Liver (tissue), 9 donors: Measurements from ENCODE around the gene ADAMTS5. TPM values are rescaled to one million over a fixed set of nuclear protein-coding genes. Genes with fewer than 3 reads are reported as not detected.

Experiments
- DNase-seq: peaks from one replicate; pipeline ENCODE4 v3.0.0-alpha.2; 2017; ENCODE audit warnings: low spot score
- H3K27ac ChIP-seq, 2 donors: one replicate each; pipeline ENCODE4 v1.7.0; 2013; ENCODE audit warnings: inconsistent platforms in 2 of 2, low read length in 2 of 2, control low read depth in 1 of 2, low read depth in 1 of 2, mild to moderate bottlenecking in 1 of 2
- H3K27me3 ChIP-seq, 4 donors: one replicate each; pipeline versions ENCODE4 v1.6.1 to v1.7.0; 2013; ENCODE audit warnings: low read length in 3 of 4, inconsistent platforms in 1 of 4, mild to moderate bottlenecking in 1 of 4, moderate library complexity in 1 of 4; ENCODE audit not compliant: control insufficient read depth in 4 of 4, insufficient read depth in 4 of 4
- H3K36me3 ChIP-seq, 4 donors: one replicate each; pipeline versions ENCODE4 v1.6.1 to v1.7.0; 2013; ENCODE audit warnings: low read length in 3 of 4, mild to moderate bottlenecking in 3 of 4, low read depth in 1 of 4, moderate library complexity in 1 of 4; ENCODE audit not compliant: control insufficient read depth in 4 of 4, insufficient read depth in 3 of 4
- H3K4me1 ChIP-seq, 4 donors: one replicate each; pipeline versions ENCODE4 v1.6.1 to v1.7.0; 2013; ENCODE audit warnings: low read length in 3 of 4, mild to moderate bottlenecking in 3 of 4, moderate library complexity in 1 of 4; ENCODE audit not compliant: control insufficient read depth in 4 of 4, insufficient read depth in 4 of 4
- H3K4me3 ChIP-seq, 3 donors: one replicate each; pipeline versions ENCODE4 v1.6.1 to v1.7.0; 2013; ENCODE audit warnings: low read length in 3 of 3, control low read depth in 1 of 3, low read depth in 1 of 3, mild to moderate bottlenecking in 1 of 3
- H3K9ac ChIP-seq, 2 donors: one replicate each; pipeline ENCODE4 v1.7.0; 2013; ENCODE audit warnings: low read length in 2 of 2, mild to moderate bottlenecking in 2 of 2, moderate library complexity in 2 of 2, control low read depth in 1 of 2, low read depth in 1 of 2
- H3K9me3 ChIP-seq, 4 donors: one replicate each; pipeline versions ENCODE4 v1.6.1 to v1.7.0; 2013; ENCODE audit warnings: low read length in 3 of 4; ENCODE audit not compliant: control insufficient read depth in 4 of 4
- EGR1 ChIP-seq, 2 donors: IDR thresholded peaks; 2 replicates each; pipeline ENCODE4 v1.6.1; 2016 to 2018; ENCODE audit warnings: antibody characterized with exemption in 2 of 2, low read depth in 2 of 2
- FOXA1 ChIP-seq: IDR thresholded peaks from 2 replicates; pipeline ENCODE4 v1.6.1; 2016; ENCODE audit warnings: antibody characterized with exemption
- FOXA2 ChIP-seq: IDR thresholded peaks from 2 replicates; pipeline ENCODE4 v1.6.1; 2016; ENCODE audit warnings: antibody characterized with exemption
- GABPA ChIP-seq, 2 donors: IDR thresholded peaks in 1 of 2; conservative IDR thresholded peaks in 1 of 2; 2 replicates each; pipeline ENCODE4 v1.6.1; 2016; ENCODE audit warnings: antibody characterized with exemption in 2 of 2, mild to moderate bottlenecking in 1 of 2, moderate library complexity in 1 of 2
- HNF4A ChIP-seq, 2 donors: conservative IDR thresholded peaks; 2 replicates each; pipeline ENCODE4 v1.6.1; 2016; ENCODE audit warnings: antibody characterized with exemption in 2 of 2, mild to moderate bottlenecking in 2 of 2
- HNF4G ChIP-seq: IDR thresholded peaks from 2 replicates; pipeline ENCODE4 v1.6.1; 2016; ENCODE audit warnings: antibody characterized with exemption
- JUND ChIP-seq, 2 donors: IDR thresholded peaks; 2 replicates each; pipeline ENCODE4 v1.6.1; 2016; ENCODE audit warnings: antibody characterized with exemption in 2 of 2
- NR2F2 ChIP-seq: IDR thresholded peaks from 2 replicates; pipeline ENCODE4 v1.6.1; 2016; ENCODE audit warnings: antibody characterized with exemption
- RAD21 ChIP-seq, 2 donors: IDR thresholded peaks; 2 replicates each; pipeline ENCODE4 v1.6.1; 2016; ENCODE audit warnings: antibody characterized with exemption in 2 of 2, mild to moderate bottlenecking in 2 of 2
- RXRA ChIP-seq, 2 donors: IDR thresholded peaks; 2 replicates each; pipeline ENCODE4 v1.6.1; 2017 to 2018; ENCODE audit warnings: antibody characterized with exemption in 2 of 2, mild to moderate bottlenecking in 1 of 2
- SP1 ChIP-seq: IDR thresholded peaks from 2 replicates; pipeline ENCODE4 v1.6.1; 2018; ENCODE audit warnings: antibody characterized with exemption, mild to moderate bottlenecking
- TAF1 ChIP-seq: conservative IDR thresholded peaks from 2 replicates; pipeline ENCODE4 v1.6.1; 2016; ENCODE audit warnings: antibody characterized with exemption, mild to moderate bottlenecking
- YY1 ChIP-seq: IDR thresholded peaks from 2 replicates; pipeline ENCODE4 v1.6.1; 2016; ENCODE audit warnings: antibody characterized with exemption, mild to moderate bottlenecking
- WGBS: extraction: QIAGEN DNeasy Blood & Tissue Kit; methylation state at CpG from one replicate; pipeline ENCODE4 v1.1.7; 2013; 5-methylcytosine and 5-hydroxymethylcytosine counted together
- polyA plus RNA-seq, 2 donors: library from polyadenylated mRNA; stranded (reverse) in 1 of 2; unstranded in 1 of 2; fragments of 200-250 nt in 1 of 2; fragments of >200 nt in 1 of 2; fragmentation: Nextera tagmentation in 1 of 2; extraction: Ambion mirVana in 1 of 2; gene quantifications; one replicate each; pipeline versions ENCODE4 v1.2.1 to v1.2.3, GENCODE V29; 2013 to 2015
- total RNA-seq, 2 donors: library from RNA; depleted of rRNA; stranded (reverse); fragments of >200 nt; gene quantifications; one replicate each; pipeline ENCODE4 v1.2.3, GENCODE V29; 2014
- TF ChIP-seq, protein P1 (sequence below): IDR thresholded peaks from 2 replicates; pipeline ENCODE4 v1.6.1; 2016; ENCODE audit warnings: antibody characterized with exemption
- TF ChIP-seq, protein P2 (sequence below): fragments of 150-350 bp; IDR thresholded peaks from 2 replicates; pipeline ENCODE4 v1.5.1; 2017; ENCODE audit warnings: improper control_type of control experiment, low read depth, low read length; ENCODE audit not compliant: missing input control
- TF ChIP-seq, protein P3 (sequence below): IDR thresholded peaks from 2 replicates; pipeline ENCODE4 v1.6.1; 2016; ENCODE audit warnings: antibody characterized with exemption
- TF ChIP-seq, protein P4 (sequence below): IDR thresholded peaks from 2 replicates; pipeline ENCODE4 v1.6.1; 2016; ENCODE audit warnings: antibody characterized with exemption, mild to moderate bottlenecking
- TF ChIP-seq, protein P5 (sequence below): IDR thresholded peaks from 2 replicates; pipeline ENCODE4 v1.6.1; 2016; ENCODE audit warnings: antibody characterized with exemption
- donor health status: healthy.
- donor health status: healthy.
- donor health status: healthy.
- donor health status: healthy.
- donor health status: healthy.

The ADAMTS5 gene
- total and polyA plus RNA-seq, 4 donors: 0.43 to 2.5 (median 0.70) TPM

DNA sequence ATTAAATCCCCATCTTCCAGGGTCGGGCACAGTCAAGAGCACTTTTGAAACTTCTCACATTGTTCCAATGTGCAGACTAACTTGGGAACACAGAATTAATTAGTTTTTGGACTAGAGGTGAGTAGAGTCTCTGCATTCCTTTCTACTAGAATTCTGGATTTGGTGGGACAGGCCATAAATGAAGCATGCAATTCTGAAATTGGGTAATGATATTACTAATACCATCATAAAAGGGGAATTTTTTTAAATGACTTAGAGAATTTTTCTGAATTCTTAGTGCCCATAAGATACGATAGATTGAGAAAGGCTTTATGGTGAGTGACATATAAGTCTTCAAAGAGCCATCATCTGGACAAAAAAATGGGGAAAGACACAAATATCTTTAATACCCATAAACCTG lies 41.8 kb downstream of the ADAMTS5 start:
- H3K36me3 ChIP-seq: no peaks in the 10 kb centered on the region
- no peak overlapping the region for H3K4me3 ChIP-seq
- H3K4me1 ChIP-seq: peaks cover 0 to 2% (median under 1%) of the 10 kb centered on the region in 4 donors
- no peaks in the 10 kb centered on the region for H3K9me3 ChIP-seq
- TF ChIP-seq HNF4G (no peak), EGR1 (IDR thresholded peaks at IDR 0.05; ENCODE audit: low read depth in 2 of 2) (no peak)
- TF ChIP-seq, protein P1, sequence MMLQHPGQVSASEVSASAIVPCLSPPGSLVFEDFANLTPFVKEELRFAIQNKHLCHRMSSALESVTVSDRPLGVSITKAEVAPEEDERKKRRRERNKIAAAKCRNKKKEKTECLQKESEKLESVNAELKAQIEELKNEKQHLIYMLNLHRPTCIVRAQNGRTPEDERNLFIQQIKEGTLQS: no peak
- DNase-seq: no peak
- no peak overlapping the region for H3K27ac ChIP-seq
- no peak overlapping the region for H3K9ac ChIP-seq
- H3K27me3 ChIP-seq: no peaks in the 10 kb centered on the region
- WGBS: 92% methylated on average over 2 of the region's 2 CpGs

DNA sequence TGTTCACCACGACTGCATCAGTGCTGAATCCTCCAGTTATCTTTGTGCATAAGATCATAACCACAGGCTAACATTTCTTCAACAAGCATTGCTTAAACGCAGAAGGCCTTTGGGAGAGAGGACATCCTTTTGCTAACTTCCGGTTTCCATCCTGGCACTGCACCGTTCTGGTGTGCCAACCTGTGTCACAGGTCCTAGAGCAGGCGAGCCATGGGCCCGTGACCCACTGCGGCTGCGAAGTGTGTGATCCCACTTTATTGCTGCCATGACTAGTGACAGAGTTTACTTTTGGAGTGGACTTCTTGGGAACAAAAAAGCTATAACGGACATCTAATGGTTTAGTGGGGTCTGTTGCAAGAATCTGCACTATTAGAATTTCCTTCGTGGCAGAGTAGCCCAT lies 42.9 kb downstream of the ADAMTS5 start:
- Histone ChIP-seq H3K27me3 (no peaks in the 10 kb centered on the region), H3K4me1 (peaks cover 1 to 12% (median 6%) of the 10 kb centered on the region in 4 donors), H3K36me3 (no peaks in the 10 kb centered on the region), H3K9ac (no peak overlapping the region), H3K27ac (no peak overlapping the region), H3K9me3 (no peaks in the 10 kb centered on the region), H3K4me3 (no peak overlapping the region)
- no peak for TF ChIP-seq HNF4A (conservative IDR thresholded peaks at IDR 0.05)
- no peak for TF ChIP-seq TAF1
- TF ChIP-seq, protein P1: no peak
- no peak for TF ChIP-seq RXRA (IDR thresholded peaks at IDR 0.05)
- no peak for TF ChIP-seq GABPA (IDR thresholded peaks at IDR 0.05 in 1 of 2, conservative IDR thresholded peaks at IDR 0.05 in 1 of 2)
- TF ChIP-seq, protein P2, sequence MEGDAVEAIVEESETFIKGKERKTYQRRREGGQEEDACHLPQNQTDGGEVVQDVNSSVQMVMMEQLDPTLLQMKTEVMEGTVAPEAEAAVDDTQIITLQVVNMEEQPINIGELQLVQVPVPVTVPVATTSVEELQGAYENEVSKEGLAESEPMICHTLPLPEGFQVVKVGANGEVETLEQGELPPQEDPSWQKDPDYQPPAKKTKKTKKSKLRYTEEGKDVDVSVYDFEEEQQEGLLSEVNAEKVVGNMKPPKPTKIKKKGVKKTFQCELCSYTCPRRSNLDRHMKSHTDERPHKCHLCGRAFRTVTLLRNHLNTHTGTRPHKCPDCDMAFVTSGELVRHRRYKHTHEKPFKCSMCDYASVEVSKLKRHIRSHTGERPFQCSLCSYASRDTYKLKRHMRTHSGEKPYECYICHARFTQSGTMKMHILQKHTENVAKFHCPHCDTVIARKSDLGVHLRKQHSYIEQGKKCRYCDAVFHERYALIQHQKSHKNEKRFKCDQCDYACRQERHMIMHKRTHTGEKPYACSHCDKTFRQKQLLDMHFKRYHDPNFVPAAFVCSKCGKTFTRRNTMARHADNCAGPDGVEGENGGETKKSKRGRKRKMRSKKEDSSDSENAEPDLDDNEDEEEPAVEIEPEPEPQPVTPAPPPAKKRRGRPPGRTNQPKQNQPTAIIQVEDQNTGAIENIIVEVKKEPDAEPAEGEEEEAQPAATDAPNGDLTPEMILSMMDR: no peak
- TF ChIP-seq EGR1 (IDR thresholded peaks at IDR 0.05; ENCODE audit: low read depth in 2 of 2): no peak
- no peak for TF ChIP-seq RAD21 (IDR thresholded peaks at IDR 0.05)
- TF ChIP-seq, protein P3, sequence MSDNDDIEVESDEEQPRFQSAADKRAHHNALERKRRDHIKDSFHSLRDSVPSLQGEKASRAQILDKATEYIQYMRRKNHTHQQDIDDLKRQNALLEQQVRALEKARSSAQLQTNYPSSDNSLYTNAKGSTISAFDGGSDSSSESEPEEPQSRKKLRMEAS: no peak
- no peak for TF ChIP-seq NR2F2
- DNase-seq: no peak
- whole genome bisulfite sequencing: 93% methylated on average over 10 of the region's 10 CpGs

DNA sequence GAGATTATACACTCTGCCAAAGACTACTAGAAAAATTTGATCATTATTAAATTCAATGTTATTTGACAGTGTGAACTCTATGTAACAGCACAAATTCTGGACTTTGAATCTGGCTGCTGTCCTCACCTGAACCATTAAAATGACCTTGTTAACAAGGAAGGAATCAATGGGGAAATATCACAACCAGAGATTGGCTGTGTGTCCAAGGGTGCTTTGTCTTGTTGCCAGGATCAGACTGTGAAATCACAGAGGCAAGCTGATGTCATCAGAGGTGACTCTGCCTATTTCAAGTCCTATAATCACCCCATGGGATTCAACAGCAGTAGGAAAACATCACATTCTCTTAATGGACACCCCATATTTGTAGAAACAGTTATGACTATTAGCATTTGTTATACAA lies 46.8 kb downstream of the ADAMTS5 start:
- Histone ChIP-seq H3K36me3 (no peaks in the 10 kb centered on the region), H3K27ac (peak overlapping the region; percentile 16 to 62), H3K4me1 (peaks cover 1 to 12% (median 6%) of the 10 kb centered on the region in 4 donors), H3K27me3 (no peaks in the 10 kb centered on the region), H3K9ac (no peak overlapping the region), H3K4me3 (no peak overlapping the region), H3K9me3 (no peaks in the 10 kb centered on the region)
- no peak for DNase-seq
- TF ChIP-seq JUND (IDR thresholded peaks at IDR 0.05): peak; percentile 91 to 96
- TF ChIP-seq FOXA1: peak; percentile 49
- peak; percentile 45 to 48 for TF ChIP-seq RAD21 (IDR thresholded peaks at IDR 0.05)
- no peak for TF ChIP-seq GABPA (IDR thresholded peaks at IDR 0.05 in 1 of 2, conservative IDR thresholded peaks at IDR 0.05 in 1 of 2)
- peak; percentile 88 for TF ChIP-seq SP1
- TF ChIP-seq YY1: peak; percentile 70
- TF ChIP-seq, protein P4, sequence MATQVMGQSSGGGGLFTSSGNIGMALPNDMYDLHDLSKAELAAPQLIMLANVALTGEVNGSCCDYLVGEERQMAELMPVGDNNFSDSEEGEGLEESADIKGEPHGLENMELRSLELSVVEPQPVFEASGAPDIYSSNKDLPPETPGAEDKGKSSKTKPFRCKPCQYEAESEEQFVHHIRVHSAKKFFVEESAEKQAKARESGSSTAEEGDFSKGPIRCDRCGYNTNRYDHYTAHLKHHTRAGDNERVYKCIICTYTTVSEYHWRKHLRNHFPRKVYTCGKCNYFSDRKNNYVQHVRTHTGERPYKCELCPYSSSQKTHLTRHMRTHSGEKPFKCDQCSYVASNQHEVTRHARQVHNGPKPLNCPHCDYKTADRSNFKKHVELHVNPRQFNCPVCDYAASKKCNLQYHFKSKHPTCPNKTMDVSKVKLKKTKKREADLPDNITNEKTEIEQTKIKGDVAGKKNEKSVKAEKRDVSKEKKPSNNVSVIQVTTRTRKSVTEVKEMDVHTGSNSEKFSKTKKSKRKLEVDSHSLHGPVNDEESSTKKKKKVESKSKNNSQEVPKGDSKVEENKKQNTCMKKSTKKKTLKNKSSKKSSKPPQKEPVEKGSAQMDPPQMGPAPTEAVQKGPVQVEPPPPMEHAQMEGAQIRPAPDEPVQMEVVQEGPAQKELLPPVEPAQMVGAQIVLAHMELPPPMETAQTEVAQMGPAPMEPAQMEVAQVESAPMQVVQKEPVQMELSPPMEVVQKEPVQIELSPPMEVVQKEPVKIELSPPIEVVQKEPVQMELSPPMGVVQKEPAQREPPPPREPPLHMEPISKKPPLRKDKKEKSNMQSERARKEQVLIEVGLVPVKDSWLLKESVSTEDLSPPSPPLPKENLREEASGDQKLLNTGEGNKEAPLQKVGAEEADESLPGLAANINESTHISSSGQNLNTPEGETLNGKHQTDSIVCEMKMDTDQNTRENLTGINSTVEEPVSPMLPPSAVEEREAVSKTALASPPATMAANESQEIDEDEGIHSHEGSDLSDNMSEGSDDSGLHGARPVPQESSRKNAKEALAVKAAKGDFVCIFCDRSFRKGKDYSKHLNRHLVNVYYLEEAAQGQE: peak; percentile 70
- TF ChIP-seq NR2F2: peak; percentile 43
- TF ChIP-seq, protein P3: peak; percentile 77
- TF ChIP-seq, protein P5, sequence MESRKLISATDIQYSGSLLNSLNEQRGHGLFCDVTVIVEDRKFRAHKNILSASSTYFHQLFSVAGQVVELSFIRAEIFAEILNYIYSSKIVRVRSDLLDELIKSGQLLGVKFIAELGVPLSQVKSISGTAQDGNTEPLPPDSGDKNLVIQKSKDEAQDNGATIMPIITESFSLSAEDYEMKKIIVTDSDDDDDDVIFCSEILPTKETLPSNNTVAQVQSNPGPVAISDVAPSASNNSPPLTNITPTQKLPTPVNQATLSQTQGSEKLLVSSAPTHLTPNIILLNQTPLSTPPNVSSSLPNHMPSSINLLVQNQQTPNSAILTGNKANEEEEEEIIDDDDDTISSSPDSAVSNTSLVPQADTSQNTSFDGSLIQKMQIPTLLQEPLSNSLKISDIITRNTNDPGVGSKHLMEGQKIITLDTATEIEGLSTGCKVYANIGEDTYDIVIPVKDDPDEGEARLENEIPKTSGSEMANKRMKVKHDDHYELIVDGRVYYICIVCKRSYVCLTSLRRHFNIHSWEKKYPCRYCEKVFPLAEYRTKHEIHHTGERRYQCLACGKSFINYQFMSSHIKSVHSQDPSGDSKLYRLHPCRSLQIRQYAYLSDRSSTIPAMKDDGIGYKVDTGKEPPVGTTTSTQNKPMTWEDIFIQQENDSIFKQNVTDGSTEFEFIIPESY: peak; percentile 83
- peak; percentile 98 for TF ChIP-seq HNF4A (conservative IDR thresholded peaks at IDR 0.05)
- no peak for TF ChIP-seq TAF1
- TF ChIP-seq FOXA2: peak; percentile 66
